Upper lobe of left lung (tissue), 4 donors: Measurements from ENCODE around the gene HOMER2.

ENCODE experiments used
- CTCF ChIP-seq, 6 experiments: fragments of 450-650 bp in 4 of 6; fragments of 200-600 bp in 2 of 6; sonication (generic) in 2 of 6; IDR thresholded peaks; one replicate each; pipeline ENCODE4 v1.5.1; 2016 to 2019; ENCODE audit warnings: antibody characterized with exemption in 6 of 6
- EP300 ChIP-seq, 4 donors: sonication (generic); formaldehyde crosslinking; IDR thresholded peaks; one replicate each; pipeline ENCODE4 v1.5.1; 2017; ENCODE audit warnings: antibody characterized with exemption in 4 of 4, control low read depth in 2 of 4
- POLR2A ChIP-seq, 4 donors: fragments of 450-650 bp; IDR thresholded peaks; one replicate each; pipeline ENCODE4 v1.5.1; 2016 to 2017; ENCODE audit warnings: antibody characterized with exemption in 4 of 4, mild to moderate bottlenecking in 2 of 4
- POLR2AphosphoS5 ChIP-seq, 2 donors: sonication (generic); formaldehyde crosslinking; IDR thresholded peaks; one replicate each; pipeline ENCODE4 v1.5.1; 2017; ENCODE audit warnings: antibody characterized with exemption in 2 of 2

- TF ChIP-seq POLR2A (IDR thresholded peaks at IDR 0.05) (no peak), EP300 (IDR thresholded peaks at IDR 0.05) (no peak), POLR2AphosphoS5 (IDR thresholded peaks at IDR 0.05) (no peak), CTCF (IDR thresholded peaks at IDR 0.05) (no peak)
Measured at GRCh38 chr15:82864967-82865366, 87.6 kb downstream of the HOMER2 start.
